H1 (cell line): Measurements from ENCODE around the gene PTPRG. TPM values are rescaled to one million over a fixed set of nuclear protein-coding genes. Genes with fewer than 3 reads are reported as not detected.

ENCODE experiments used
- CTCF ChIA-PET: fragments of 300-600 bp; sonication (Branson Sonifier 250); formaldehyde crosslinking; loops from one replicate; lab custom pipeline; 2021; ENCODE audit not compliant: partially characterized antibody; lab: Charles Lee
- POLR2A ChIA-PET: fragments of 300-600 bp; sonication (Branson Sonifier 250); formaldehyde crosslinking; loops from one replicate; lab custom pipeline; 2021; ENCODE audit warnings: inconsistent platforms; ENCODE audit not compliant: partially characterized antibody; lab: Charles Lee
- DNase-seq, 2 experiments: peaks; one replicate each; pipeline versions ENCODE4 v3.0.0 to v3.0.0-alpha.2; 2010 to 2022; ENCODE audit warnings: low spot score in 2 of 2, low read depth in 1 of 2, mixed read lengths in 1 of 2
- FAIRE-seq: peaks from 2 replicates; lab custom pipeline; 2011; peaks lifted over from hg19 to GRCh38; lab: Jason Lieb, UNC
- H2AFZ ChIP-seq: 2 replicates; pipeline ENCODE4 v1.8.1; 2012; ENCODE audit warnings: low read length, inconsistent platforms
- H2AK5ac ChIP-seq: 2 replicates; pipeline ENCODE4 v1.6.1; 2013; ENCODE audit warnings: low read depth, low read length
- H2BK120ac ChIP-seq: replicated peaks from 2 replicates; pipeline ENCODE3; 2013; ENCODE audit warnings: low read depth, low read length, inconsistent platforms
- H2BK12ac ChIP-seq: 2 replicates; pipeline ENCODE4 v1.6.1; 2013; ENCODE audit warnings: low read depth, low read length
- H2BK15ac ChIP-seq: 2 replicates; pipeline ENCODE4 v1.6.1; 2013; ENCODE audit warnings: low read length
- H2BK20ac ChIP-seq: 2 replicates; pipeline ENCODE4 v1.6.1; 2013; ENCODE audit warnings: low read length
- H2BK5ac ChIP-seq: 2 replicates; pipeline ENCODE4 v1.6.1; 2013; ENCODE audit warnings: low read depth, low read length
- H3K14ac ChIP-seq: 2 replicates; pipeline ENCODE4 v1.6.1; 2013; ENCODE audit warnings: inconsistent platforms; ENCODE audit not compliant: insufficient read length
- H3K18ac ChIP-seq: 2 replicates; pipeline ENCODE4 v1.6.1; 2013; ENCODE audit warnings: low read length; ENCODE audit errors: extremely low read depth
- H3K23ac ChIP-seq: 2 replicates; pipeline ENCODE4 v1.6.1; 2013; ENCODE audit warnings: inconsistent platforms; ENCODE audit not compliant: insufficient read length
- H3K23me2 ChIP-seq: 2 replicates; pipeline ENCODE4 v1.6.1; 2013; ENCODE audit warnings: low read depth, low read length
- H3K27ac ChIP-seq: 2 replicates; pipeline ENCODE4 v1.6.1; 2011; ENCODE audit warnings: low read depth, low read length, inconsistent platforms
- H3K27me3 ChIP-seq, 4 experiments: replicated peaks in 1 of 4; 1 replicate in 1 of 4; 2 replicates in 3 of 4; pipeline versions ENCODE4 v1.6.1 to v1.8.1; 2011 to 2013; ENCODE audit warnings: low read length in 3 of 4, mild to moderate bottlenecking in 3 of 4, inconsistent platforms in 2 of 4, mixed read lengths in 2 of 4, moderate library complexity in 1 of 4; ENCODE audit not compliant: control insufficient read depth in 3 of 4, insufficient read depth in 3 of 4; ENCODE audit errors: extremely low read depth in 1 of 4
- H3K36me3 ChIP-seq, 4 experiments: 2 replicates each; pipeline versions ENCODE4 v1.6.1 to v1.8.1; 2011 to 2013; ENCODE audit warnings: mild to moderate bottlenecking in 4 of 4, low read length in 3 of 4, moderate library complexity in 2 of 4, control low read depth in 1 of 4, inconsistent platforms in 1 of 4; ENCODE audit not compliant: insufficient read depth in 4 of 4, control insufficient read depth in 2 of 4
- H3K4ac ChIP-seq: replicated peaks from 2 replicates; pipeline ENCODE3; 2013; ENCODE audit warnings: low read length, low read depth, mixed read lengths, inconsistent platforms; ENCODE audit not compliant: insufficient read length
- H3K4me1 ChIP-seq, 4 experiments: replicated peaks in 1 of 4; 1 replicate in 1 of 4; 2 replicates in 3 of 4; pipeline versions ENCODE4 v1.6.1 to v1.8.1; 2011 to 2013; ENCODE audit warnings: low read length in 3 of 4, inconsistent platforms in 2 of 4, mixed read lengths in 1 of 4; ENCODE audit not compliant: insufficient read depth in 4 of 4, control insufficient read depth in 3 of 4
- H3K4me2 ChIP-seq, 2 experiments: 2 replicates each; pipeline versions ENCODE4 v1.6.1 to v1.8.1; 2011 to 2013; ENCODE audit warnings: low read depth in 2 of 2, low read length in 2 of 2, control low read depth in 1 of 2, inconsistent platforms in 1 of 2, mild to moderate bottlenecking in 1 of 2; ENCODE audit not compliant: insufficient read depth in 1 of 2
- H3K4me3 ChIP-seq, 4 experiments: fragments of 200-600, 300-600 bp in 1 of 4; sonication (generic), shearing (Covaris generic), sonication (Bioruptor Twin) in 1 of 4; 2 replicates each; pipeline versions ENCODE4 v1.5.1 to v1.8.1; 2011 to 2016; ENCODE audit warnings: low read length in 4 of 4, low read depth in 3 of 4, control low read depth in 2 of 4, inconsistent platforms in 2 of 4, mild to moderate bottlenecking in 2 of 4, mixed read lengths in 1 of 4, moderate library complexity in 1 of 4; ENCODE audit not compliant: insufficient read depth in 2 of 4; ENCODE audit errors: extremely low read depth in 1 of 4
- H3K56ac ChIP-seq: replicated peaks from 2 replicates; pipeline ENCODE3; 2013; ENCODE audit warnings: low read depth, mild to moderate bottlenecking, mixed read lengths, low read length, inconsistent platforms; ENCODE audit not compliant: insufficient read length
- H3K79me1 ChIP-seq: 2 replicates; pipeline ENCODE4 v1.6.1; 2013; ENCODE audit warnings: low read depth, low read length, control low read depth
- H3K79me2 ChIP-seq, 2 experiments: 2 replicates each; pipeline versions ENCODE4 v1.6.1 to v1.8.1; 2012 to 2013; ENCODE audit warnings: low read length in 2 of 2, mild to moderate bottlenecking in 2 of 2, inconsistent platforms in 1 of 2; ENCODE audit not compliant: insufficient read depth in 2 of 2, control insufficient read depth in 1 of 2
- H3K9ac ChIP-seq, 4 experiments: replicated peaks in 1 of 4; 1 replicate in 1 of 4; 2 replicates in 3 of 4; pipeline versions ENCODE4 v1.6.1 to v1.8.1; 2011 to 2013; ENCODE audit warnings: low read depth in 3 of 4, low read length in 3 of 4, control low read depth in 2 of 4, mild to moderate bottlenecking in 2 of 4, moderate library complexity in 2 of 4, inconsistent platforms in 1 of 4; ENCODE audit errors: extremely low read depth in 1 of 4
- H3K9me3 ChIP-seq, 2 experiments: 2 replicates each; pipeline versions ENCODE4 v1.6.1 to v1.8.1; 2012 to 2013; ENCODE audit warnings: mild to moderate bottlenecking in 2 of 2, moderate library complexity in 2 of 2, control low read depth in 1 of 2, inconsistent platforms in 1 of 2, low read depth in 1 of 2, low read length in 1 of 2, mixed read lengths in 1 of 2; ENCODE audit not compliant: insufficient read depth in 2 of 2
- H4K20me1 ChIP-seq, 2 experiments: replicated peaks in 1 of 2; 2 replicates each; pipeline versions ENCODE3 to v1.8.1; 2011 to 2013; ENCODE audit warnings: inconsistent platforms in 2 of 2, low read length in 2 of 2, mild to moderate bottlenecking in 1 of 2; ENCODE audit not compliant: insufficient read depth in 2 of 2, control insufficient read depth in 1 of 2
- H4K5ac ChIP-seq: 2 replicates; pipeline ENCODE4 v1.6.1; 2013; ENCODE audit warnings: low read length, low read depth, mixed read lengths, inconsistent platforms; ENCODE audit not compliant: insufficient read length
- H4K8ac ChIP-seq: 2 replicates; pipeline ENCODE4 v1.8.0; 2013; ENCODE audit warnings: mild to moderate bottlenecking, moderate library complexity, low read length, inconsistent platforms; ENCODE audit not compliant: insufficient read depth; ENCODE audit errors: extremely low read depth
- H4K91ac ChIP-seq: replicated peaks from 2 replicates; pipeline ENCODE3; 2013; ENCODE audit warnings: low read length, mixed read lengths, inconsistent platforms; ENCODE audit not compliant: insufficient read length
- RAD21 ChIP-seq, 2 experiments: IDR thresholded peaks in 1 of 2; conservative IDR thresholded peaks in 1 of 2; 2 replicates each; pipeline ENCODE4 v1.6.1; 2011; ENCODE audit warnings: low read depth in 2 of 2, low read length in 2 of 2, improper control_type of control experiment in 1 of 2, inconsistent platforms in 1 of 2, mild to moderate bottlenecking in 1 of 2, moderate library complexity in 1 of 2
- SAP30 ChIP-seq: fragments of 300-600 bp; sonication (generic); IDR thresholded peaks from 2 replicates; pipeline ENCODE4 v1.7.1; 2012; ENCODE audit warnings: low read length, moderate library complexity, mild to moderate bottlenecking, inconsistent platforms; ENCODE audit not compliant: insufficient read depth, insufficient replicate concordance
- WGBS, 2 experiments: shearing (Covaris generic) in 1 of 2; methylation state at CpG; one replicate each; pipeline versions ENCODE4 v1.1.6 to v1.1.7; 2013 to 2015; ENCODE audit warnings: low lambda C conversion rate in 2 of 2, mixed read lengths in 2 of 2, inconsistent platforms in 1 of 2, low coverage in 1 of 2, missing lambda C conversion rate in 1 of 2; ENCODE audit not compliant: insufficient replicate concordance in 2 of 2, insufficient coverage in 1 of 2, insufficient read length in 1 of 2; ENCODE audit errors: extremely low coverage in 1 of 2, missing lambda C conversion rate in 1 of 2; 5-methylcytosine and 5-hydroxymethylcytosine counted together
- polyA plus RNA-seq, 7 experiments: library from polyadenylated mRNA; depleted of rRNA in 3 of 7; stranded (reverse) in 5 of 7; unstranded in 2 of 7; fragments of >200 nt in 5 of 7; fragments of 200-250 nt in 2 of 7; gene quantifications; 1 replicate in 5 of 7; 2 replicates in 1 of 7; 4 replicates in 1 of 7; pipeline versions ENCODE4 v1.2.1 to v1.2.3, GENCODE V29; 2011 to 2013; ENCODE audit warnings: missing spikeins in 2 of 7, mixed read lengths in 2 of 7
- total RNA-seq: library from RNA; stranded (reverse); fragmentation: NEBNext Ultra II Directional; extraction: Animal tissue kit (Norgen Biotek cat#: 25700); gene quantifications from 2 replicates; pipeline ENCODE4 v1.2.1, GENCODE V29; 2021

Gene PTPRG
- total and polyA plus RNA-seq, 2 of the 8 experiments (the other 6 are each of a cell fraction or from before 2014, with no cell fraction given) = 23.3 to 96.2 TPM

- H3K56ac ChIP-seq = no peak overlapping the region
- no peak overlapping the region for H2BK15ac ChIP-seq
- no peak overlapping the region for H4K5ac ChIP-seq
- H3K9ac ChIP-seq = no peak overlapping the region
- no peak overlapping the region for H2BK120ac ChIP-seq
- H2BK12ac ChIP-seq = no peak overlapping the region
- no peak overlapping the region for H2AK5ac ChIP-seq
- ChIA-PET POLR2A (no interaction called here), CTCF (interaction anchor here (0.6 to 2.8 kb wide), 16 partner anchors 9 to 329 kb away, joined by 3 to 12 read pairs (median 3); no protein-coding TSS in a partner anchor)
- no peaks in the 10 kb centered on the region for H3K36me3 ChIP-seq
- peaks cover 0 to 16% (median 1%) of the 10 kb centered on the region in 4 experiments; a peak in 5 of 7 replicates for H3K4me1 ChIP-seq
- peaks cover 0 to 90% of the 10 kb centered on the region in 2 experiments; a peak in 3 of 4 replicates for H3K79me2 ChIP-seq
- H2BK20ac ChIP-seq = no peak overlapping the region
- no peak overlapping the region for H2BK5ac ChIP-seq
- no peak overlapping the region for H3K18ac ChIP-seq
- H4K91ac ChIP-seq = no peak overlapping the region
- H3K9me3 ChIP-seq = no peaks in the 10 kb centered on the region; a peak in 1 of 4 replicates
- H3K4me3 ChIP-seq = no peak overlapping the region
- no peak overlapping the region for H3K27ac ChIP-seq
- FAIRE-seq (no peak), DNase-seq (no peak)
- peaks cover 2% of the 10 kb centered on the region; the same call in 1 of the 2 replicates for H3K79me1 ChIP-seq
- no peak overlapping the region for H3K4me2 ChIP-seq
- no peak overlapping the region for H2AFZ ChIP-seq
- no peak overlapping the region for H3K14ac ChIP-seq
- H3K4ac ChIP-seq = no peak overlapping the region
- 73% methylated on average over 2 of the region's 2 CpGs; no CpG with 5 or more reads in 1 of the 2 experiments for WGBS, 2 experiments
- H3K23me2 ChIP-seq = no peaks in the 10 kb centered on the region
- H4K20me1 ChIP-seq = peaks cover 6 to 7% of the 10 kb centered on the region in 2 experiments
- no peaks in the 10 kb centered on the region for H3K27me3 ChIP-seq
- no peak overlapping the region for H4K8ac ChIP-seq
- TF ChIP-seq SAP30 (no peak), RAD21 (IDR thresholded peaks at IDR 0.05 in 1 of 2, conservative IDR thresholded peaks at IDR 0.05 in 1 of 2; ENCODE audit: low read depth in 2 of 2, low read length in 2 of 2) (peak in 1 of 2 experiments; percentile 44; a peak in 3 of 4 replicates)
- no peak overlapping the region for H3K23ac ChIP-seq
Observed at GRCh38 chr3:61858054-61858453, 296.7 kb downstream of the PTPRG start.
